Activated CD8-positive, alpha-beta memory T cell treated with anti-CD3 and anti-CD28 coated beads, Interleukin-2, amount 10 ng/mL, durations not matched to agents 7 days and 5 days (primary cell): ENCODE data around the gene DUSP23. TPM values are rescaled to one million over a fixed set of nuclear protein-coding genes. Genes with fewer than 3 reads are reported as not detected.

Source experiments
- ATAC-seq: fragments of 150-1000 bp; cut with Tn5 transposase; one replicate; pipeline ENCODE4 v1.10.0; 2021; ENCODE audit warnings: moderate library complexity
- CTCF ChIA-PET: fragments of 350-600 bp; sonication (Branson Sonifier 250); formaldehyde crosslinking; loops from one replicate; lab custom pipeline; 2021; ENCODE audit warnings: antibody characterized with exemption; lab: Charles Lee
- DNase-seq: peaks from one replicate; pipeline ENCODE4 v3.0.0-alpha.2; 2020
- H3K27ac Mint-ChIP-seq: one replicate; pipeline ENCODE4 v1.8.0; 2021; ENCODE audit warnings: mild to moderate bottlenecking, mixed read lengths
- H3K27me3 Mint-ChIP-seq: one replicate; pipeline ENCODE4 v1.8.0; 2021; ENCODE audit warnings: mixed read lengths
- H3K36me3 Mint-ChIP-seq: one replicate; pipeline ENCODE4 v1.8.0; 2021; ENCODE audit warnings: mild to moderate bottlenecking, mixed read lengths
- H3K4me1 Mint-ChIP-seq: one replicate; pipeline ENCODE4 v1.8.0; 2021; ENCODE audit warnings: mixed read lengths
- H3K4me3 Mint-ChIP-seq: one replicate; pipeline ENCODE4 v1.8.0; 2021; ENCODE audit warnings: mild to moderate bottlenecking, moderate library complexity, mixed read lengths
- H3K9me3 Mint-ChIP-seq: one replicate; pipeline ENCODE4 v1.8.0; 2022; ENCODE audit warnings: low read depth, mixed read lengths
- total RNA-seq, 2 experiments: library from RNA; stranded (reverse); gene quantifications; one replicate each; pipeline ENCODE4 v1.2.3, GENCODE V29; 2021

The DUSP23 gene
- total RNA-seq, 2 experiments from 2014 or later, result 23.0 to 26.5 TPM

DNA sequence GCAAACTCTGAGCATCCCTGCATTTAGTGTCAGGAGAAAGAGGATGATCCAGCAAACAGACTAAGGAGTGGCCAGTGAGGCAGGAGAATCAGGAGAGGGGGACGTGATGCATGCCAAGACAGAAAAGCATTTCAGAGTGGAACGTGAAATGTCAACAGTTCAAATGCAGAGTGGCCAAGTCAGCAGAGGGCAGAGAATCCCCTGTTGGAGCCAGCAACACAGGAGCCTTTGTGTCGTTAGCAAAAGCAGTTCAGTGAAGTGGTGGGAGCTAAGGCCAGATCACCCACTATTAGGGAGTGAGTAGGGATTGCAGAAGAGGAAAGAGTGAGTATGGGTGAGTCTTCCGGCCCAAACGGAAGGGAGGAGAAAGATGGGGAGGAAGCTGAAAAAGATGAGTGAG lies 14.8 kb downstream of the DUSP23 start:
- DNase-seq, result no peak
- Mint-ChIP-seq H3K9me3 (no peaks in the 10 kb centered on the region), H3K27ac (no peak overlapping the region), H3K4me3 (no peak overlapping the region), H3K36me3 (no peaks in the 10 kb centered on the region), H3K4me1 (peaks cover 19% of the 10 kb centered on the region), H3K27me3 (peaks cover 38% of the 10 kb centered on the region)
- CTCF ChIA-PET, result interaction anchor here (1.8 to 18.0 kb wide), 2 partner anchors 95 to 212 kb away, joined by 6 to 430 read pairs; no protein-coding TSS in a partner anchor
- no peak for ATAC-seq

DNA sequence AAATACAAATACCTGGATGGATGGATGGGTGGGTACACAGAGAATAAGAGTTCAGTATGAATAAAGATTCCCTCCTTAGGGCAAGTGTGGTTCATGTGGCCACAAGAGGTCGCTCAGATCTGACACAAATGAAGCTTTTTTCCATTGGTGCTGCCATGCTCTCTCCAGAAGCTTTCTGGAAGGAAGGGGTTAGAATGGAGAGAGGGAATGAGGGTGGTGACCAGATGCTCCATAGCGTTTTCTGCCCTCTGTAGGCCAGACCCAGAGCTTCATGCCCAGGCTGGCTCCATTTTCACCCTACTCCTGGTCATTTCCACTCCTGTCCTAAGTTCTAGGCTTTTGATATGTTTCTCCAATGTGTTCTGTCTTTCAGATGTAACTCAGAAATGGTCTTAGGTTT lies 18.1 kb downstream of the DUSP23 start:
- no peak overlapping the region for H3K4me3 Mint-ChIP-seq
- CTCF ChIA-PET, result interaction anchor here (0.9 to 18.0 kb wide), 30 partner anchors 11 to 622 kb away, joined by 3 to 430 read pairs (median 8); partner anchors contain the start of genes DUSP23, SLAMF8 and TAGLN2
- peak; percentile 70 for DNase-seq
- no peaks in the 10 kb centered on the region for H3K36me3 Mint-ChIP-seq
- H3K9me3 Mint-ChIP-seq, result no peaks in the 10 kb centered on the region
- ATAC-seq, result peak; percentile 63
- H3K4me1 Mint-ChIP-seq, result peaks cover 30% of the 10 kb centered on the region
- H3K27ac Mint-ChIP-seq, result no peak overlapping the region
- peaks cover 42% of the 10 kb centered on the region for H3K27me3 Mint-ChIP-seq

DNA sequence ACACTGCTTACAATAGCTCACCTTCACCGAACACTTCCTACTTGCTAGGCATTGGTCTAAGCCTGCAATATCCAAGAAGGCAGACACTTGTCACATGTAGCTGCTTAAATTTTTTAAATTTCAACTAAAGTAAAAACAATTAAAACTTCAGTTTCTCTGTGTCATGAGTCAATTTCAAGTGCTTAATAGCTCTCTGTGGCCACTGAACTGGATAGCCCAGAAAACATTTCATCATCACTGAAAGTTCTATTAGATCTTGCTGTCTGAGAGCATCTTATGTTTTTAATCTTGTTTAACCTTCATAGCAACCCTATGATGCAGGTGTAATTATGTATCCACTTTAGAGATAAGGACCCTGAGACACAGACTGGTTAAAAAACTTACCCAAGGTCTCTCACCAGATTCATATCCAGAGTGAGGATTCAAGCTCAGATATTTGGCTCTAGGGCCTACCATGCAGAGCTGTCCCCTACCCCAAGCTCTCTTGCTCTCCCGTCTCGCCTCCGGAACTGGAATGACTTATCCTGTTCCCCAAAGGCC lies 18.8 kb downstream of the DUSP23 start:
- ATAC-seq, result no peak
- Mint-ChIP-seq H3K4me3 (no peak overlapping the region), H3K36me3 (no peaks in the 10 kb centered on the region), H3K27me3 (peaks cover 44% of the 10 kb centered on the region), H3K27ac (no peak overlapping the region), H3K9me3 (no peaks in the 10 kb centered on the region), H3K4me1 (peaks cover 30% of the 10 kb centered on the region)
- no peak for DNase-seq
- CTCF ChIA-PET, result interaction anchor here (0.9 to 18.0 kb wide), 32 partner anchors 11 to 622 kb away, joined by 3 to 430 read pairs (median 7); partner anchors contain the start of genes DUSP23, SLAMF8 and TAGLN2

DNA sequence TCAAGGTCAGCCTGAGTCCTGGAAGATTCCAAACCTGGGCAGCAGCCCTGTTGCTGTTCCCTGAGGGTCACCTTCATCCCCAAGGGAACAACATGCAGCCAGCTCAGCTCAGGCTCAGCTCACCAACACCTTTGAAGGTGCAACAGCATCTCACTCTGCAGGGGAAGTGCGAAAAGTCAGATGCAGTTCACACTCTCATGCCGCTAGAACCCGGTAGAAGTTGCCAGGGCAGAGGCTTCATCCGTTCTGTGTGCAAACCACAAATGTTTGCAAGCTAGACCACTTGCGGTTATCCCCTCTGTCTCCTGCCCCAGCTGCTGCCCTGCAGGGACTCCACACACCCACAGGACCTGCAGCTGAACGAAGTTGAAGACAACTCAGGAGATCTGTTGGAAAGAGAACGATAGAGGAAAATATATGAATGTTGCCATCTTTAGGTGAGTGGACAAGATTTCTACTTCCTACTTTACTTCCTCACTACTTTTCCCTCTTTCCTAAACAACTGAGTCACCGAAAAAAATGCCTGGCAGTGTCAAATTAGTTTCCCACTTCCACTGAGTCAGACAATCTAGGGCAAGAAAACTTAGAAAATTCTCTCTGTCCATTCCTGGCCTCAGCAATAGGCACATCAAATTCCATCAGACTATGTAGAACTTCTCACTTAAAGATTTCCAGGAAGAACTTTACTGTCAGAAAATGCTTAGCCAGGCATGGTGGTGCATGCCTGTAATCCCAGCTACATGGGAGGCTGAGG lies 19.6 kb downstream of the DUSP23 start:
- no peaks in the 10 kb centered on the region for H3K36me3 Mint-ChIP-seq
- H3K4me3 Mint-ChIP-seq, result peak overlapping the region; percentile 28
- H3K4me1 Mint-ChIP-seq, result peaks cover 31% of the 10 kb centered on the region
- DNase-seq, result peak; percentile 78
- peaks cover 49% of the 10 kb centered on the region for H3K27me3 Mint-ChIP-seq
- no peaks in the 10 kb centered on the region for H3K9me3 Mint-ChIP-seq
- ATAC-seq, result peak; percentile 64
- peak overlapping the region; percentile 44 for H3K27ac Mint-ChIP-seq
- CTCF ChIA-PET, result interaction anchor here (1.0 to 18.0 kb wide), 16 partner anchors 12 to 587 kb away, joined by 3 to 430 read pairs (median 12); partner anchors contain the start of genes DUSP23, SLAMF8 and TAGLN2

DNA sequence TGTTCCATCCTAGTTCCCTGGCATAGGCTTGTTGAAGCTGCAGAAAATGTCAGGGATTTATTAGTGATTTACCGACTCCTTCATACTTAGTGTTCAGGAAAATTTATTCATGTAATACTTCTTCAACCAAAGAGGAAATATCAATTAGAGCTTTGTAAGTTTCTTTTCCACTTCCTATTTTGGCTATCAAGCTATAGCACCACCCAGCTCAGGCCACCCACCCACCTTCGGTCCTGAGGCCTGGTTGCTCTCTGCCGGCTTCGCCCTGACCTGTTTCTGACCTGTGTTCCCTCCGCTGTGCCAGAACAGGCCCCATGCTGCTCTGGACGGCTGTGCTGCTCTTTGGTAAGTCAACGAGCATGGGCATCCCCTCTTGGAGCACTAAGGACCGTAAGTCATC lies 21.3 kb downstream of the DUSP23 start, which contains the start of gene FCRL6:
TSS of gene FCRL6 (plus strand) at position 250 of the 400 bp plus-strand sequence. CDS start at position 315, 65 bp downstream.
- no peaks in the 10 kb centered on the region for H3K9me3 Mint-ChIP-seq
- H3K4me3 Mint-ChIP-seq, result no peak within 1 kb of the TSS
- no peak within 1 kb of the TSS for H3K27ac Mint-ChIP-seq
- peaks cover 34% of the 10 kb centered on the region for H3K4me1 Mint-ChIP-seq
- CTCF ChIA-PET, result interaction anchor here (0.6 to 18.0 kb wide), 11 partner anchors 11 to 205 kb away, joined by 3 to 430 read pairs (median 4); partner anchors contain the start of genes DUSP23 and SLAMF8
- H3K27me3 Mint-ChIP-seq, result peaks cover 48% of the 10 kb centered on the region
- ATAC-seq, result no peak
- no peak for DNase-seq
- H3K36me3 Mint-ChIP-seq, result no peaks in the 10 kb centered on the region

DNA sequence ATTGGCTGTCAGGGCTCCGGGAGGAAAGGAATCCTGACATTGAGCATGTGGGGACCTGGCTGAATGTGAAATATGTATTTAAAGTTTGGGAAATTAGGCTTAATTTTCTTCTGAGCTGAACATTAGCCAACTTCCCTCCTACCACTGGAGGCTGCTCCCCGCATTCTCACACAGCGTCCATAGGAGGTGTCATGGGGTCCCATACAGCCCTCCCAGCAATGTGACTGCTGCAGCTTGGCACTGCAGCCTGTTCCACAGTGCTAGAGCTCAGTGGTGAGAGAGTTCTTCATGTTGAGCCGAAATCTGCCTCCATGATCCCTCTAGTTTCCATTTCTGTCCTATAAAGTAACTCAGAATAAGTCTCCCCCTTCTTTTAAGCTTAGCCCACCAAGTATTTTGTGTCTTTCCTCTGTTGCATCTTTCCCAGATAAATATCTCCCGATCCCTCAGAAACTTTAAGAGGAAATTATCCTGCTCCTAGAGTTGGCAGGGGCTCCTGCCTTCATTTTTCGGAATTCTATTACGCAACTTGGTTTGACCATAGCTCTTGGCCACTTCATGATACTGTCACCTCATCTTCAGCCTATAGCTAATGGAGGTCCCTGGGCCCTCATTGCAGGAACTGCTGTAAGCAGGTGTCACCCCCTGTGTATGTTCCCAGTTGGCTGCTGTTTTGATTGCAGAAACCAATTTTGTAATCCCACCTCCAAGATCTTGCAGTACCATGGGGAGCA lies 23.4 kb downstream of the DUSP23 start:
- peaks cover 42% of the 10 kb centered on the region for H3K27me3 Mint-ChIP-seq
- CTCF ChIA-PET, result interaction anchor here (1.0 to 18.0 kb wide), 7 partner anchors 9 to 87 kb away, joined by 3 to 430 read pairs (median 6); partner anchors contain the start of gene SLAMF8

DNA sequence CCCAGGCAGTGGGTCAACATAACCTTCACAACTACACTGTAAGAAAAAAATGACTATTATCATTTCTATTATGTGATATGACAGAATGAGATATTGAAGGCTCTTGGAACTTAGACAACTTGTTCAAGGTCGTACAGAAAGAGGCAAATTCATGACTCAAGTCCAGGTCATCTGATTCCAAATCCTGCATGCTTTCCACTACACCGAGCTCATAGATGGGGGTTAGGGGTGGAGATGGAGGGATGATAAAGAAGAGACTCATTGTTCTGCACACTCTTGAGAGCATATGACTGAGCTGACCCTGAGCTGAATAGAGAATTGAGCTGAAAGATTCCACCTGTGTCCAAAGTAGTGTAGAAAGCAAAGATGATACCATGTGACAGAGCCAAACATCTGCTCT lies 24.2 kb downstream of the DUSP23 start:
- ATAC-seq, result no peak

More for the DNA sequence above, 23.4 kb downstream of the DUSP23 start:
- DNase-seq (no peak), ATAC-seq (no peak)
- Mint-ChIP-seq H3K27ac (no peak overlapping the region), H3K36me3 (no peaks in the 10 kb centered on the region), H3K4me3 (no peak overlapping the region), H3K4me1 (peaks cover 29% of the 10 kb centered on the region), H3K9me3 (no peaks in the 10 kb centered on the region)

DNA sequence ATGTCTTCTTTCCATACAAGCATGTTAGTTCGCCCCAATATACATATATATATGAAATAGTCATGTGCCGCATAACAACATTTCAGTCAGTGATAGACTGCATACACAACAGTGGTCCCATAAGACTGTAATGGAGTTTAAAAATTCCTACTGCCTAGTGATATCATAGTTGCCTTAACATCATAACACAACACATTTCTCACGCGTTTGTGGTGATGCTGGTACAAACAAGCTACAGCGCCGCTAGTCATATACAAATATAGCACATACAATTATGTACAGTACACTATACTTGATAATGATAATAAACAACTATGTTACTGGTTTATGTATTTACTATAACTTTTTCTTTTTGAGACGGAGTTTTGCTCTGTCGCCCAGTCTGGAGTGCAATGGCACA lies 35.2 kb downstream of the DUSP23 start:
- Mint-ChIP-seq H3K27me3 (peaks cover 27% of the 10 kb centered on the region), H3K9me3 (no peaks in the 10 kb centered on the region), H3K36me3 (no peaks in the 10 kb centered on the region), H3K27ac (no peak overlapping the region), H3K4me1 (peaks cover 6% of the 10 kb centered on the region), H3K4me3 (no peak overlapping the region)
- ATAC-seq (no peak), DNase-seq (no peak)
- CTCF ChIA-PET, result interaction anchor here (1.7 to 11.0 kb wide), 3 partner anchors 9 to 16 kb away, joined by 3 to 71 read pairs (median 7); partner anchors contain the start of gene FCRL6

More for the DNA sequence above, 24.2 kb downstream of the DUSP23 start:
- CTCF ChIA-PET, result interaction anchor here (1.4 to 18.0 kb wide), 5 partner anchors 8 to 86 kb away, joined by 3 to 430 read pairs (median 6); partner anchors contain the start of gene SLAMF8
- Mint-ChIP-seq H3K36me3 (no peaks in the 10 kb centered on the region), H3K27me3 (peaks cover 42% of the 10 kb centered on the region), H3K9me3 (no peaks in the 10 kb centered on the region), H3K4me3 (no peak overlapping the region), H3K4me1 (peaks cover 21% of the 10 kb centered on the region), H3K27ac (no peak overlapping the region)
- DNase-seq, result no peak

DNA sequence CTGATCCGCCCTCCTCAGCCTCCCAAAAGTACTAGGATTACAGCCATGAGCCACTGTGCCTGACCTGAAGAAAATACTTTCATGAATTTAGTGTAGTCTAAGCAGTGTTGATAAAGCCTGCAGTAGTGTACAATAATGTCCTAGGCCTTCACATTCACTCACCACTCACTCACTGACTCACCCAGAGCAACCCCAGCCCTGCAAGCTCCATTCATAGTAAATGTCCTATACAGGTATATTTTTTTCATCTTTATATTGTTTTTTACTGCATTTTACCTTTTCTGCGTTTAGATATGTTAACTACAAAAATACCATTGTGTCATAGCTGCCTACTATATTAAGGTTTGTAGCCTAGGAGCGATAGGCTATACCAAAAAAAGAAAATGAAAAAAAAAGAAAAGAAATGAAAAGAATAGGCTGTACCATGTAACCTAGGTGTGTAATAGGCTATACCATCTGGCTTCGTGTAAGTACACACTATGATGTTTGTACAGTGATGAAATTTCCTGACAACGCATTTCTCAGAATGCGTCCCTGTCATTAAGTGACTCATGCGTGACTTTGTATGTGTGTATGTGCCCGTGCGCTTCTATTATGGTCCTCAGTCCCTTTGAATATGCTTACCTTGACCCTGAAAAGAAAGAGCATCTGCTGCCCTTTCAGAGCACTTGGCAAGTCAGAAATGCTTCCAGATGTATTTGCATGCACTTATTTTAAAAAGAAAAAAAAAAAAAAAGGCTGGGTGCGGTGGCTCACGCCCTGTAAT lies 36.7 kb downstream of the DUSP23 start:
- DNase-seq, result no peak
- Mint-ChIP-seq H3K27me3 (peaks cover 27% of the 10 kb centered on the region), H3K27ac (no peak overlapping the region), H3K36me3 (no peaks in the 10 kb centered on the region), H3K9me3 (no peaks in the 10 kb centered on the region), H3K4me3 (no peak overlapping the region), H3K4me1 (peaks cover 6% of the 10 kb centered on the region)
- no peak for ATAC-seq
- CTCF ChIA-PET, result interaction anchor here (1.0 to 11.0 kb wide), 3 partner anchors 7 to 18 kb away, joined by 4 to 71 read pairs (median 7); partner anchors contain the start of gene FCRL6

DNA sequence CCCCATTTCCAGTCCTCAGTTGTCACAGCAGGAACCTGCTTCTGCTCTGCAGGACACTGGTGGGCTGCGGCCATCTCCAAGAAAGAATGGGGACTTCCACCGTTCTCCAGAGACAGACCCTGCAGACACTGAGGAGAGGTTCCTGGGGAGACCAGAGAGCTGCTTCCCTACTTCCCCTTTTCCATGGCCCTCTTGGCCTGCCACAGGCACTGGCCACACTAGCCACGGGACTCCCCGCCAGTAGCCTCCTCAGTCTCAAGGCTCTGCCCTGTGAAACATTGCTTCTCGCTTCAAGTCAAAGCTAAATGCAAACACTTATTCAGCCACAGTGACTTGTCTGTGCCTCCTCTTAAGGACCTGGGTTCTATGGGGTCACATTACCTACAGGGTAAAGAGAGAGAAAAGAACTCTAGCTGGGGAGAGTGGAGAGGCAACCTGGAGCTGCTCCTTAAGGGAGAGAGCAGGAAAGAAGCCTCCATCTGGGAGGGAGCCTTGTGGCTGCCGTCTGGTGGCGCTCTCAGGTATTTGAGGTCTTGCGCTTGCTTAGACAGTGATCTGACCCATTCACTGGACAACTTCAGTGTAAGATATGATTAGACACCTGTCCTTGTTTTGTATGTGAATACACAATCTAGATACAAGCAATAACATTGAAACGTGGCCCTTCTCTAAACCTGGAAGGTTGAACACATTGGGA lies 40.6 kb downstream of the DUSP23 start:
- H3K36me3 Mint-ChIP-seq, result no peaks in the 10 kb centered on the region
- CTCF ChIA-PET, result interaction anchor here (0.9 to 4.0 kb wide), 12 partner anchors 9 to 72 kb away, joined by 3 to 32 read pairs (median 5); partner anchors contain the start of genes DUSP23 and FCRL6
- no peak overlapping the region for H3K27ac Mint-ChIP-seq
- ATAC-seq (no peak), DNase-seq (no peak)
- peaks cover 47% of the 10 kb centered on the region for H3K27me3 Mint-ChIP-seq
- H3K4me1 Mint-ChIP-seq, result peaks cover 24% of the 10 kb centered on the region
- H3K4me3 Mint-ChIP-seq, result no peak overlapping the region
- H3K9me3 Mint-ChIP-seq, result no peaks in the 10 kb centered on the region

DNA sequence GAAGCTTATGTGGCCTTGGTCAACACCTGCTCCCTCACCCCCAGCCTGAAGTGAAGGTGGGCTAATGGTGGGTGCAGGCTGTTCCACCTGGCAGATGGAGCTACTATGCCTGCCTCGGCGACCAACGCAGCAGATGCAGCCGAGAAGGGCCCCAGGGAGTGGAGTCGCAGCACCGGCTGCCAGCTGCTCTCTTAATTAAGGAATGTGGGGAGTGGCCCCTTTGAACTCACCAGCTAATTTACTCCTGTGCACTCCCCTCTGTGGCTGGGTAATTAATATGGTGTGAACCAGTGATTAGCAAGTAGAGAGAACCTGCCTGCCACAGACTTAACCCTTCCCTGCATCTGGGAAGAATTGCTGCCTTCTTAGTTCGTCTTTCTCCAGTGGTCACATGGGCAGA lies 42.6 kb downstream of the DUSP23 start:
- peaks cover 43% of the 10 kb centered on the region for H3K4me1 Mint-ChIP-seq
- peaks cover 8% of the 10 kb centered on the region for H3K36me3 Mint-ChIP-seq
- no peak overlapping the region for H3K4me3 Mint-ChIP-seq
- ATAC-seq, result no peak
- DNase-seq, result no peak
- peaks cover 45% of the 10 kb centered on the region for H3K27me3 Mint-ChIP-seq
- no peaks in the 10 kb centered on the region for H3K9me3 Mint-ChIP-seq
- no peak overlapping the region for H3K27ac Mint-ChIP-seq
- CTCF ChIA-PET, result interaction anchor here (0.9 to 1.3 kb wide), 2 partner anchors 24 to 69 kb away, joined by 3 read pairs; no protein-coding TSS in a partner anchor
